A673 (cell line): ENCODE data around the gene RBMS1. TPM values are rescaled to one million over a fixed set of nuclear protein-coding genes. Genes with fewer than 3 reads are reported as not detected.

Experiments used
- BruUV-seq: library from RNA; stranded (reverse); fragments of 400-500 nt; replicated peaks from 2 replicates; lab custom pipeline; 2021; lab: Mats Ljungman, UMichigan
- CTCF ChIA-PET: fragments of 300-600 bp; sonication (Branson Sonifier 250); formaldehyde crosslinking; loops from one replicate; lab custom pipeline; 2022; ENCODE audit warnings: antibody characterized with exemption; lab: Charles Lee
- POLR2A ChIA-PET: fragments of 300-600 bp; sonication (Branson Sonifier 250); formaldehyde crosslinking; loops from one replicate; lab custom pipeline; 2022; ENCODE audit warnings: antibody characterized with exemption; ENCODE audit not compliant: low non-redundant PET; lab: Charles Lee
- DNase-seq: peaks from one replicate; pipeline ENCODE4 v3.0.0-alpha.2; 2015; ENCODE audit warnings: low spot score
- H3K27ac ChIP-seq: fragments of 200-600 bp; sonication (generic); 2 replicates; pipeline ENCODE4 v1.5.1; 2016; ENCODE audit warnings: mixed run types, low read depth, mild to moderate bottlenecking, mixed read lengths, antibody characterized with exemption, low read length; ENCODE audit not compliant: poor library complexity, severe bottlenecking
- H3K27me3 ChIP-seq: fragments of 200-600 bp; sonication (generic); replicated peaks from 2 replicates; pipeline ENCODE4 v1.6.1; 2017; ENCODE audit warnings: mixed run types, low read depth, mild to moderate bottlenecking, mixed read lengths, antibody characterized with exemption, low read length; ENCODE audit not compliant: insufficient read depth, poor library complexity
- H3K36me3 ChIP-seq: fragments of 200-600 bp; sonication (generic); 2 replicates; pipeline ENCODE4 v1.6.1; 2016; ENCODE audit warnings: mixed run types, mild to moderate bottlenecking, mixed read lengths, antibody characterized with exemption, low read length; ENCODE audit not compliant: insufficient read depth, poor library complexity, severe bottlenecking
- H3K4me1 ChIP-seq: fragments of 200-600 bp; sonication (generic); 2 replicates; pipeline ENCODE4 v1.6.1; 2017; ENCODE audit warnings: mixed run types, mild to moderate bottlenecking, mixed read lengths, antibody characterized with exemption, low read length; ENCODE audit not compliant: insufficient read depth, poor library complexity, severe bottlenecking
- H3K4me3 ChIP-seq: fragments of 200-600 bp; sonication (generic); 2 replicates; pipeline ENCODE4 v1.5.1; 2016; ENCODE audit warnings: low read depth, mixed run types, mild to moderate bottlenecking, mixed read lengths, low read length; ENCODE audit not compliant: poor library complexity, severe bottlenecking
- H3K9me3 ChIP-seq: fragments of 200-600 bp; sonication (generic); 2 replicates; pipeline ENCODE4 v1.6.1; 2016; ENCODE audit warnings: mixed run types, low read depth, mild to moderate bottlenecking, mixed read lengths, antibody characterized with exemption, low read length; ENCODE audit not compliant: poor library complexity, severe bottlenecking
- EZH2 ChIP-seq: fragments of 200-600 bp; sonication (generic); IDR thresholded peaks from 2 replicates; pipeline ENCODE4 v1.6.1; 2017; ENCODE audit warnings: borderline replicate concordance, low read depth, mild to moderate bottlenecking, mixed read lengths, antibody characterized with exemption, low read length; ENCODE audit not compliant: poor library complexity, severe bottlenecking
- intact Hi-C: fragments of 100-400 bp; cut with micrococcal nuclease; formaldehyde crosslinking; loops from one replicate; pipeline ENCODE4 v1.10.0; 2022; ENCODE audit not compliant: unreplicated experiment
- total RNA-seq: library from RNA; stranded (reverse); gene quantifications from 2 replicates; pipeline ENCODE4 v1.2.3, GENCODE V29; 2021
- TF ChIP-seq, protein P1 (sequence below): fragments of 300-800, 200-600 bp; sonication (generic); conservative IDR thresholded peaks from 2 replicates; pipeline ENCODE4 v1.5.1; 2017; ENCODE audit warnings: low read depth, mild to moderate bottlenecking, antibody characterized with exemption, low read length, moderate library complexity, mixed read lengths

RBMS1 gene
- total RNA-seq, 1 experiment from 2014 or later: 84.9 TPM

DNA sequence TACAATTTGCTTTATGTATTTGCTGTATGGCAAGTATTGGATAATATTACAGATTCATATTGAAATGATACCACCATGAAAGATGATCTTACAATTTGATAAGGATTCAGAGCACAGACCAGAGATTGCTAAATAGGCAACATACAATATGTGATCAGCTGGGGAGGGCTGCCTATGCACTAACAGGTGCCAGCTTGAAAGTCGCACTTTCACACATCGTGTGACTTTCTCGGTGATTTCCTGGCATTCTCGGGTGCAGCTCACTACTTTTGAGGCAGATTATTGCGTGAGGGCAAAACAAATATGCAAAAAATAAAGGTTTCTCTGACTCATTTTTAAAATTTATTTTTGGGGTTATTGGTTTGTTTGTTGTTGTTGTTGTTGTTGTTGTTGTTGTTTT is 36.0 kb downstream of the RBMS1 start:
- Histone ChIP-seq H3K27me3 (no peaks in the 10 kb centered on the region), H3K4me1 (peaks cover 22% of the 10 kb centered on the region), H3K36me3 (no peaks in the 10 kb centered on the region), H3K4me3 (no peak overlapping the region), H3K27ac (no peak overlapping the region), H3K9me3 (no peaks in the 10 kb centered on the region)
- ChIA-PET CTCF (no interaction called here), POLR2A (no interaction called here)
- intact Hi-C loops: no loop called here
- DNase-seq: no peak
- BruUV-seq: no TSS peak
- TF ChIP-seq EZH2: no peak
- TF ChIP-seq, protein P1, sequence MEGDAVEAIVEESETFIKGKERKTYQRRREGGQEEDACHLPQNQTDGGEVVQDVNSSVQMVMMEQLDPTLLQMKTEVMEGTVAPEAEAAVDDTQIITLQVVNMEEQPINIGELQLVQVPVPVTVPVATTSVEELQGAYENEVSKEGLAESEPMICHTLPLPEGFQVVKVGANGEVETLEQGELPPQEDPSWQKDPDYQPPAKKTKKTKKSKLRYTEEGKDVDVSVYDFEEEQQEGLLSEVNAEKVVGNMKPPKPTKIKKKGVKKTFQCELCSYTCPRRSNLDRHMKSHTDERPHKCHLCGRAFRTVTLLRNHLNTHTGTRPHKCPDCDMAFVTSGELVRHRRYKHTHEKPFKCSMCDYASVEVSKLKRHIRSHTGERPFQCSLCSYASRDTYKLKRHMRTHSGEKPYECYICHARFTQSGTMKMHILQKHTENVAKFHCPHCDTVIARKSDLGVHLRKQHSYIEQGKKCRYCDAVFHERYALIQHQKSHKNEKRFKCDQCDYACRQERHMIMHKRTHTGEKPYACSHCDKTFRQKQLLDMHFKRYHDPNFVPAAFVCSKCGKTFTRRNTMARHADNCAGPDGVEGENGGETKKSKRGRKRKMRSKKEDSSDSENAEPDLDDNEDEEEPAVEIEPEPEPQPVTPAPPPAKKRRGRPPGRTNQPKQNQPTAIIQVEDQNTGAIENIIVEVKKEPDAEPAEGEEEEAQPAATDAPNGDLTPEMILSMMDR: no peak

DNA sequence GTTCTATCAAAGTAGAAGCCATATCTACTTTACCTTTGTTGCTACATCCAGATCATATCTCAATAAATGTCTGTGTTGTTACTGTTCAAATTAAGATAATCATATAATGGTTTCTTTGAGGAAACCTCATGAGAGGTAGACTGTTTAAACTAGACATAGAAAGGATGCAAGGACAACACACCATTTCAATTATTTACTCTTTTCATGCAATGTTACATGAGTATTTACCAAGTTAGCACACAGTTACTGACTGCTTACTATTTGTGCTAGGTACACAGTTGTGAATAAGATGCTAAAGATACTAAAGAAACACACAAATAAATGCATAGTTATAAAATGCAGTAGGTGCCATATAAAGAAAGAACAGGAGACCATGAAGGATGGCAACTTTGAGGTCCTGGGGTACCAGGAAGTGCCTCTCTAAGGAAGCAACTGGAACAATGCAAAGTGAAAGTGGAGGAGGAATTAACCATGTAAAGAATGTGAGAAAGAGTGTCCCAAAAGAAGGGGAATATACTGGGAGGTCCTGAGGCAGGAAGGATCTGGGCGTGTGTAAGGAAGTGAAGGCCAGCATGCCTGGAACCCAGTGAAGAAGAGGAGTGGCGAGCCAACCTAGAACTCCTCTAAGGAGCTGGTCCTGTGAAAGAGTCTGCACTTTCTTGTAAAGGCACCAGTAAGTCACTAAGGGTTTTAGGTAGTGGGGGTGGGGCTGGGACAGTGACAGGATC is 39.4 kb downstream of the RBMS1 start:
- BruUV-seq: no TSS peak

DNA sequence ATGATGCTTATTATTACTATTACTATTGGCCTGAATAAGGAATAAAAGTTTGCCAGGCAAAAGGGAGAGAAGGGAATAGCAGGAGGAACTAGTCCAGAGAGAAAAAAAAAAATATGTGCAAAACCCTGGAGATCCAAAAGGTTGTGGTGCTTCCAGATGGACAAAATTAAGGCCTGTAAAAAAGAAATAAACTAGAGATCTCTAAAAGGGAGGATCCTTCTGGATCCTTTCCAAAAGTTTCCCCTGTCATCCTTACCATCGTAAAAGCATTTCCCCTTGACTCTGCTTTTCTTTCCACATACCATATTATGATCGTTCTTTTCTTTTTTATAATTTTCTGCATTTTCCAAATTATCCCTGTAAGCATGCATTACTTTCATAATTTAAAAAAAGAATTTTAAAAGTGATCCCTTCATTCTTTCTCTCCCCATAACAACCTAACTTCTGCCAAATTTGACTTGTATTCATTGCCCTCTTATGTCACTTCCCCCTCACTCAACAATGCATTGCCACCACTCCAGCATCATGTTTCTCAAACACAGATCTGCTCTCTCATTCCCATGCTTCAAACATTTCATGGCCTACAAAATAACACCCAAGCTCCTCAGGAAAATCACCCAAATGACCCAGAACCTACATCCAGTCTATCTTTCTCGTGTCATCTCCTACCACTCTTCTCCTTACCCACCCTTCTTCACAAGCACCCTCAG is 40.3 kb downstream of the RBMS1 start:
- DNase-seq: no peak
- Histone ChIP-seq H3K36me3 (no peaks in the 10 kb centered on the region), H3K4me1 (peaks cover 29% of the 10 kb centered on the region), H3K27me3 (no peaks in the 10 kb centered on the region), H3K9me3 (no peaks in the 10 kb centered on the region), H3K4me3 (no peak overlapping the region), H3K27ac (no peak overlapping the region)
- POLR2A ChIA-PET: no interaction called here
- CTCF ChIA-PET: no interaction called here
- intact Hi-C loops: no loop called here
- no TSS peak for BruUV-seq
- TF ChIP-seq, protein P1: no peak
- no peak for TF ChIP-seq EZH2

More for the DNA sequence above, 39.4 kb downstream of the RBMS1 start:
- no peak overlapping the region for H3K4me3 ChIP-seq
- H3K27ac ChIP-seq: no peak overlapping the region
- H3K36me3 ChIP-seq: no peaks in the 10 kb centered on the region
- H3K27me3 ChIP-seq: no peaks in the 10 kb centered on the region
- ChIA-PET POLR2A (no interaction called here), CTCF (no interaction called here)
- no peak for TF ChIP-seq EZH2
- TF ChIP-seq, protein P1: no peak
- H3K9me3 ChIP-seq: no peaks in the 10 kb centered on the region
- intact Hi-C loops: no loop called here
- DNase-seq: no peak
- H3K4me1 ChIP-seq: peaks cover 29% of the 10 kb centered on the region
